AG04450 (cell line): Measurements from ENCODE around the gene LLGL2. TPM values are rescaled to one million over a fixed set of nuclear protein-coding genes. Genes with fewer than 3 reads are reported as not detected.

Source experiments
- CTCF ChIA-PET: fragments of 300-600, 350-600 bp; formaldehyde crosslinking; extraction: SDS; loops from one replicate; lab custom pipeline; 2022; ENCODE audit warnings: antibody characterized with exemption, inconsistent platforms; lab: Charles Lee
- POLR2A ChIA-PET: fragments of 350-600 bp; formaldehyde crosslinking; extraction: SDS; loops from one replicate; lab custom pipeline; 2021; ENCODE audit warnings: antibody characterized with exemption, inconsistent platforms; lab: Yijun Ruan, JAX
- DNase-seq: peaks from one replicate; pipeline ENCODE4 v3.0.0-alpha.2; 2011; ENCODE audit warnings: low read depth, low spot score
- H3K27ac ChIP-seq: one replicate; pipeline ENCODE4 v1.5.1; 2012; ENCODE audit warnings: low read depth, low read length, control low read depth
- H3K27me3 ChIP-seq: one replicate; pipeline ENCODE4 v1.6.0; 2012; ENCODE audit warnings: low read length; ENCODE audit not compliant: control insufficient read depth, insufficient read depth
- H3K4me3 ChIP-seq: 2 replicates; pipeline ENCODE4 v1.5.1; 2011; ENCODE audit warnings: mild to moderate bottlenecking, low read depth, low read length, control low read depth
- H3K9me3 ChIP-seq: 2 replicates; pipeline ENCODE4 v1.5.1; 2012; ENCODE audit warnings: low read length; ENCODE audit not compliant: control insufficient read depth, insufficient read depth
- CTCF ChIP-seq: IDR thresholded peaks from 2 replicates; pipeline ENCODE4 v1.5.1; 2011; ENCODE audit warnings: low read depth, low read length, control low read depth, inconsistent platforms
- polyA plus RNA-seq: library from polyadenylated mRNA; depleted of rRNA; stranded (reverse); fragments of >200 nt; gene quantifications from 2 replicates; pipeline ENCODE4 v1.2.3, GENCODE V29; 2011

Gene LLGL2
- polyA plus RNA-seq, 1 experiment: 0.24 TPM

- Histone ChIP-seq H3K27ac (no peak overlapping the region), H3K4me3 (no peak overlapping the region), H3K9me3 (no peaks in the 10 kb centered on the region; the same call in 1 of the 2 replicates), H3K27me3 (peaks cover 15% of the 10 kb centered on the region)
- peak; percentile 63 for TF ChIP-seq CTCF
- POLR2A ChIA-PET: interaction anchor here (0.6 to 0.9 kb wide), 3 partner anchors 9 to 144 kb away, joined by 3 read pairs; no protein-coding TSS in a partner anchor
- DNase-seq: peak; percentile 11
- CTCF ChIA-PET: interaction anchor here (0.6 to 3.2 kb wide), 9 partner anchors 9 to 132 kb away, joined by 3 to 49 read pairs (median 3); partner anchors contain the start of gene SMIM5
Measured at GRCh38 chr17:75619506-75620431, 94.3 kb downstream of the LLGL2 start.

GRCh38 chr17:75621489-75621888 lies 96.0 kb downstream of the LLGL2 start:
- no peak for TF ChIP-seq CTCF
- Histone ChIP-seq H3K27me3 (peaks cover 15% of the 10 kb centered on the region), H3K27ac (no peak overlapping the region), H3K9me3 (no peaks in the 10 kb centered on the region; the same call in 1 of the 2 replicates), H3K4me3 (no peak overlapping the region)
- no peak for DNase-seq
- ChIA-PET POLR2A (no interaction called here), CTCF (interaction anchor here (0.7 to 3.2 kb wide), 4 partner anchors 9 to 127 kb away, joined by 3 to 49 read pairs (median 4); partner anchors contain the start of gene SMIM5)

GRCh38 chr17:75622076-75622475 lies 96.6 kb downstream of the LLGL2 start:
- no peak overlapping the region for H3K27ac ChIP-seq
- no peak overlapping the region for H3K4me3 ChIP-seq
- CTCF ChIA-PET: interaction anchor here (0.7 to 3.2 kb wide), 4 partner anchors 8 to 126 kb away, joined by 3 to 49 read pairs (median 4); partner anchors contain the start of gene SMIM5
- POLR2A ChIA-PET: interaction anchor here (0.5 kb wide), 1 partner anchor 23 kb away, joined by 3 read pairs; no protein-coding TSS in a partner anchor
- H3K9me3 ChIP-seq: no peaks in the 10 kb centered on the region; the same call in 1 of the 2 replicates
- no peak for TF ChIP-seq CTCF
- DNase-seq: no peak
- peaks cover 13% of the 10 kb centered on the region for H3K27me3 ChIP-seq

- TF ChIP-seq CTCF: no peak
- Histone ChIP-seq H3K9me3 (no peaks in the 10 kb centered on the region; the same call in 1 of the 2 replicates), H3K27ac (no peak overlapping the region), H3K4me3 (no peak overlapping the region), H3K27me3 (peaks cover 13% of the 10 kb centered on the region)
- POLR2A ChIA-PET: interaction anchor here (0.5 to 0.6 kb wide), 2 partner anchors 24 to 145 kb away, joined by 3 read pairs; no protein-coding TSS in a partner anchor
- no peak for DNase-seq
- CTCF ChIA-PET: interaction anchor here (3.0 kb wide), 1 partner anchor 10 kb away, joined by 23 read pairs; the partner anchor contains the start of gene SMIM5
Measured at GRCh38 chr17:75622771-75623273, 97.3 kb downstream of the LLGL2 start.
